ENCODE data around the gene FCN3. TPM values are rescaled to one million over a fixed set of nuclear protein-coding genes. Genes with fewer than 3 reads are reported as not detected.

Gene FCN3
- total RNA-seq = not detected in 2 replicates

GRCh38 chr1:27374362-27375086, at the start of gene FCN3:
TSS of gene FCN3 (minus strand) at chr1:27374824. CDS start at chr1:27374818, 6 bp downstream.

GRCh38 chr1:27392096-27392777, 17.6 kb upstream of the FCN3 start, which contains the start of gene GPR3:
TSS of gene GPR3 (plus strand) at chr1:27392622. CDS start at chr1:27393799, 1,177 bp downstream.

GRCh38 chr1:27383039-27383605, 8.5 kb upstream of the FCN3 start, which contains the start of gene CD164L2:
TSS of gene CD164L2 (minus strand) at chr1:27383333. CDS start at chr1:27383239, 94 bp downstream.

GRCh38 chr1:27366411-27367159, 8.0 kb downstream of the FCN3 start, which contains the start of gene MAP3K6:
TSS of gene MAP3K6 (minus strand) at chr1:27366961. CDS start at chr1:27366597, 364 bp downstream.

GRCh38 chr1:27341525-27342252, 32.9 kb downstream of the FCN3 start, which contains the start of gene SYTL1:
TSS of gene SYTL1 (plus strand) at chr1:27342022. CDS start at chr1:27345335, 3,313 bp downstream.

GRCh38 chr1:27321813-27322568, 52.6 kb downstream of the FCN3 start, which contains the start of gene TMEM222:
TSS of gene TMEM222 (plus strand) at chr1:27322163. CDS start at chr1:27322198, 35 bp downstream.

Other genes starting within 250 kb of the FCN3 start
- gene SLC9A1, start 219.7 kb downstream of the FCN3 start, total RNA-seq = 4.4 and 4.6 TPM in 2 replicates
- 16.7 and 18.8 TPM in 2 replicates for gene WDTC1, start 140.2 kb downstream of the FCN3 start, total RNA-seq
- gene TMEM222, start 52.7 kb downstream of the FCN3 start, total RNA-seq = 22.3 and 23.3 TPM in 2 replicates
- 0.32 TPM in 1 of 2 replicates, not detected in the other for gene SYTL1, start 32.8 kb downstream of the FCN3 start, total RNA-seq
- 15.0 and 15.8 TPM in 2 replicates for gene MAP3K6, start 7.9 kb downstream of the FCN3 start, total RNA-seq
- not detected in 2 replicates for gene CD164L2, start 8.5 kb upstream of the FCN3 start, total RNA-seq
- gene GPR3, start 17.8 kb upstream of the FCN3 start, total RNA-seq = 0.09 and 0.16 TPM in 2 replicates
- 15.8 and 19.2 TPM in 2 replicates for gene WASF2, start 115.3 kb upstream of the FCN3 start, total RNA-seq
- gene AHDC1, start 229.3 kb upstream of the FCN3 start, total RNA-seq = 5.2 and 6.7 TPM in 2 replicates

Measured in bronchial smooth muscle cell (primary cell).